ENCODE measurements around the gene OSBPL10.

GRCh38 chr3:31848163-31848818 is 132.8 kb downstream of the OSBPL10 start:
- TF ChIP-seq EP300 (IDR thresholded peaks at IDR 0.05) (no peak), POLR2A (IDR thresholded peaks at IDR 0.05) (no peak), CTCF (IDR thresholded peaks at IDR 0.05) (no peak), POLR2AphosphoS5 (IDR thresholded peaks at IDR 0.05) (no peak)

Measured in stomach (tissue), 4 donors.